Stimulated activated CD4-positive, alpha-beta T cell treated with anti-CD3 and anti-CD28 coated beads, Interleukin-12 subunit alpha, Interleukin-12 subunit beta, amount 100 ng/mL, for 48 hours (primary cell): ENCODE results near the gene PDZRN3.

ENCODE experiments used
- DNase-seq, 3 donors: peaks; one replicate each; pipeline ENCODE4 v3.0.0-alpha.2; 2020; ENCODE audit warnings: low read depth in 2 of 3, low spot score in 1 of 3

PDZRN3 gene

GRCh38 chr3:73529308-73530021 is 95.3 kb downstream of the PDZRN3 start:
- no peak for DNase-seq

- DNase-seq, result no peak
Observed at GRCh38 chr3:73525591-73525990, 99.2 kb downstream of the PDZRN3 start.

GRCh38 chr3:73523661-73524060 is 101.1 kb downstream of the PDZRN3 start:
- DNase-seq, result no peak

GRCh38 chr3:73521734-73522336 is 102.9 kb downstream of the PDZRN3 start:
- DNase-seq, result no peak

GRCh38 chr3:73520931-73521461 is 103.7 kb downstream of the PDZRN3 start:
- no peak for DNase-seq

- no peak for DNase-seq
Observed at GRCh38 chr3:73516631-73517030, 108.1 kb downstream of the PDZRN3 start.

- DNase-seq, result no peak
Observed at GRCh38 chr3:73513260-73513659, 111.5 kb downstream of the PDZRN3 start.

- DNase-seq, result no peak
Observed at GRCh38 chr3:73511571-73512525, 112.9 kb downstream of the PDZRN3 start.

GRCh38 chr3:73510784-73511183 is 114.0 kb downstream of the PDZRN3 start:
- no peak for DNase-seq

- no peak for DNase-seq
Observed at GRCh38 chr3:73510334-73510733, 114.4 kb downstream of the PDZRN3 start.

GRCh38 chr3:73509816-73510215 is 114.9 kb downstream of the PDZRN3 start:
- DNase-seq, result no peak

GRCh38 chr3:73509066-73509465 is 115.7 kb downstream of the PDZRN3 start:
- no peak for DNase-seq

- peak in 2 of 3 donors; percentile 2 to 14 for DNase-seq
Observed at GRCh38 chr3:73508330-73508954, 116.3 kb downstream of the PDZRN3 start.

- no peak for DNase-seq
Observed at GRCh38 chr3:73504852-73505251, 119.9 kb downstream of the PDZRN3 start.

- no peak for DNase-seq
Observed at GRCh38 chr3:73504239-73504638, 120.5 kb downstream of the PDZRN3 start.

- no peak for DNase-seq
Observed at GRCh38 chr3:73503781-73504180, 121.0 kb downstream of the PDZRN3 start.

GRCh38 chr3:73502609-73503583 is 121.8 kb downstream of the PDZRN3 start:
- peak; percentile 27 to 41 (median 30) for DNase-seq

GRCh38 chr3:73500321-73500720 is 124.4 kb downstream of the PDZRN3 start:
- DNase-seq, result no peak

- DNase-seq, result no peak
Observed at GRCh38 chr3:73499787-73500186, 125.0 kb downstream of the PDZRN3 start.
